GM21423 (cell line): ENCODE measurements around the gene SLC22A17.

ENCODE experiments used
- ATAC-seq: cut with Tn5 transposase; IDR thresholded peaks from one replicate; pipeline ENCODE4 v1.9.1; 2021; ENCODE audit warnings: mild to moderate bottlenecking, moderate library complexity; ENCODE audit not compliant: unreplicated experiment

SLC22A17 gene

DNA sequence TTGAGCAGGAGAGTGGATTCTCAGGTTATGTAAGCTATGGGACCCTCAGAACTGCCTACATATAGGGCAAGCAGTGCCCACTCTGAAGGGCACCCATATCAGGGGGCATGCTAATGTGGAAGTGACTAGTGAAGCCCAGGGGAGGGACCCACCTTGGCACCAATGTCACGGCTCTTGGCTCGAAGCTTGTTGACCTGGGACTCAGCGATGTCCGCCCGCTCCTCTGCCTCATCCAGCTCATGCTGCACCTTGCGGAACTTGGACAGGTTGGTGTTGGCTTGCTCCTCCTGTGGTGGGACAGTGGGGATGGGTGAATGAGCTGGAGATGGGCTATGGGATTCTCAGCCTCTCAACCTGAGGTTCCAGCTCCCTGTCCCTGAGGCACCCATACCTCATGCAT lies 29.6 kb upstream of the SLC22A17 start:
- ATAC-seq: no peak

DNA sequence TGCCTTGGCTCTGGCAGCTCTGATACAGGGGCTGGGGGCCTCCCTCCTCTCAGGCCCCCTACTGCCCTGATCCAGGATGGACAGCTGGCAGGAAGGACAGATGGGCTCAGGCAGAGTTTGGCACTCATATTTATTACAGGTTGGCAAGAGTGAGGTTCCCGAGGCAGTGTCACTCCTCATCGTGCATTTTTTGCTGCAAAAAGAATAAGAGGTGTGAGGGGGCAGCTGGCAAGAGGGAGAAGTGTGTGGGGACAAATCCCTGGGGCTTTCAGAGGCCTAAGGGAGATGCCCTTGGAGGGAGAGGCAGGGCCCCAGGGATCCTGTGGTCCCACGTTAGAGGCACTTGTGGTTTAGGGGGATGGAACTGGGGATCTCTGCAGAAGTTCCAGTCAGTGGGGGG lies 29.2 kb upstream of the SLC22A17 start:
- no peak for ATAC-seq

DNA sequence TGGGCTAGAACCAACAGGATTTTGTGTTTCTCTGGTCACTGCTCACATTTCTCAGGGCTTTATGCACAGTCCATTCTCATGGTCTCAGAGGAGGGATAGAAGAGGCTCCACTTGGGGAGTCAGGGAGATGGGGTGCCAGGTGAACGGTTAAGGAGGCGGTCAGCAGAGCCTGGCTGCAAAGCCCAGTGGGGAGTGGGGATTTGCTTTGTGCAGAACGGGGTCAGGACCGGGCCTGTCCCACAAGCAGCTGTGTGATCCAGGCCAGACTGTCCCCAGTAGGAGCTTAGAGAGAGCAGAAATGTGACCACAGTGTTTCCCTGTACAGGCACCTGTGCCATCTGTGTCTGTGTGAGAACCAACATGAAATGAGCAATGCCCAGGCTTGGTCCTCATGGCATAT lies 28.3 kb upstream of the SLC22A17 start:
- ATAC-seq: no peak

DNA sequence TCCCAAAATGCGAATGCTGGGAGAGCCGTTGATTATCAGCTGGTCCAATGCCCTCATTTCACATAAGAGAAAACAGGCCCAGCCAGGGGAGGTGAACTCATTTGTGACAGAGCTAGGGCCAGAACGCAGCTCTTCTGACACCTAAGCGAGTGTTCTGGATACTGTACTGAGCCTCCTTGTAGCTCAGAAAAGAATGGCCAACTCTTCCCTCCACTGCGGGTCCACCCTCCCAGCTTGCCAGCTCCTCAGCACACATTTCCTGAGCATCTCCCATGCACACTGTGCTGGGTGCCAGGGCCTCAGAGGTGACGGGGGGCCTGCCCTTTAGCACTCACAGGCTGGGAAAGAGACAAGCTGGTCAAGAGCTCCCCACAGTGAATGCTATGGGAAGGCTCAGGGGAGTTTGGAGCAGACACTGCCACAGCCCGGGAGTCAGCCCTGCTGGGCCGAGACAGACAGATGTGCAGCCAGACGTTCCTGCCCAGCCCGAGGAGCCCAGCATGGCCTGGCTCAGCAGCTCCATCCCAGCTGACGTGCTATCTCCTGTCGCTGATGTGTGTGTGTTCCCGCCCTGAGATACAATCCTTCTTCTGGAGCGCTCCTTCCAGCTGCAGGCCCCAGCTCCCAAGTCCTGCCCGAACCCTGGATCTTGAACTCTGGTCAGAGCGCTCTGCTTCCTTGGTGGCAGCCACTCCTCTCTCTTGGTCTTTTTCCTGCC lies 27.7 kb upstream of the SLC22A17 start:
- ATAC-seq: no peak

DNA sequence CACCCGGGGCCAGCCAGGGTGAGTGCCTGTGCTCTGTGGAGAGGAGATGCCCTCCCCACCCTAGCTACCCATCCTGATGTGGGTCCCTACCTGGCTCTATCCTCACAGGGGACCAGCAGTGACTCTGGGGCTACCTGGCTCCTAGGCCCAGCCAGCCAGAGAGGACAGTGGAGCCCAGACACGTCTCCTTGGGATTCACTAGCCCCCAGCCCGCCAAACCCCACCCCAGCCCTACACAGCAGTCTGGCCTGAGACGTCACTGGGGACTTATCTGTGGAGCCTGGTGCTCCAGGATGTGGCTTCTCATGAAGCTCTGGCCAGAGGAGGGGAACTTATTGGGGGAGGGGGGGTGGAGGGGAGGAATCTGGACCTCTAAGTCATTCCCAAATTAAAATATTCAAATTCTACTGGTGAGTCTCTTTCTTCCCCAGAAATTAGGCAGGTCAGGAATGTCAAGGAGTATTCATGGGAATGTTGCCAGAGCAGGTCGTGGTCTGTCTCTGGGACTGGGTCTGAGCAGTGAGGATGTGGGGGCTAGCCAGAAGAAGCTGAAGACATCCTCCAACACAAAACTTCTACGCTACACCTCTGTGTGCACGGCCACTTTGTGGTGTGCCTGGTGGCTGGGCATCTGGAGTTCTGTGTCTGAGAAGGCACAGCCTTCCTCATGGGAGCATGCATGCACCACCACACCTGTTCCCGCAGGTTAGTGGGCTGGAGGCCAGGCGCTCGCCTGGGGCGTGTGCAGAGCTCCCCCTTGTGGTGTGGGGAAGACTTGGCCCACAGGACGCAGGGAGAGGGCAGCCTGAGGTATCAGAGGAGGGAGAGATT lies 26.9 kb upstream of the SLC22A17 start:
- ATAC-seq: no peak

DNA sequence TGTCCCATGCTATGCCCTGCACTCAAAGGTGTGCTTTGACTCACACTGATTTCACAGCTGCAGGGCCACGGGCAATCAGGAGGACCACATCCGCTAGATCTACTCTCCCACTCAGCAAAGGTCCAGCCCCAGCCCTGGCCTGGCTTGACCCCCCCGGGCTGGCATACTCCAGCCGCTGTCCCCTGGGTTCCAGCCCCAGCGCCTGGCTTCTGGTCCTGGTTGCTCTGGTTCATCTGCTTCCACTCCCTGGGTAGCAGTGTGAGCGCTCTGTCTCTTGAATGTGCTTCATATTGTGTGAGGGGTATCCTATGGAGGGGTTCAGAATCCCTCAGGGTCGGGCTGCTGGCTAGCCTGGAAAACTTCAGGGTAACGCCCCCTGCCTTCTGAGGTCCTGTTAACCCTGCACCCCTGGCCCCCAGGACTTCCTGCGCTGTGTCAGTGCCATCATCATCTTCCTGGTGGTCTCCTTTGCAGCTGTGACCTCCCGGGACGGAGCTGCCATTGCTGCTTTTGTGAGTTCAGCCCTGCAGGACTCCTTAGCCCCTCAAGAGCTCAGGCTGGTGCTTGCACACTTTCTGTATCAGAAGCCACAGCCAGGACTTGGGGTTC lies 26.0 kb upstream of the SLC22A17 start:
- ATAC-seq: no peak

DNA sequence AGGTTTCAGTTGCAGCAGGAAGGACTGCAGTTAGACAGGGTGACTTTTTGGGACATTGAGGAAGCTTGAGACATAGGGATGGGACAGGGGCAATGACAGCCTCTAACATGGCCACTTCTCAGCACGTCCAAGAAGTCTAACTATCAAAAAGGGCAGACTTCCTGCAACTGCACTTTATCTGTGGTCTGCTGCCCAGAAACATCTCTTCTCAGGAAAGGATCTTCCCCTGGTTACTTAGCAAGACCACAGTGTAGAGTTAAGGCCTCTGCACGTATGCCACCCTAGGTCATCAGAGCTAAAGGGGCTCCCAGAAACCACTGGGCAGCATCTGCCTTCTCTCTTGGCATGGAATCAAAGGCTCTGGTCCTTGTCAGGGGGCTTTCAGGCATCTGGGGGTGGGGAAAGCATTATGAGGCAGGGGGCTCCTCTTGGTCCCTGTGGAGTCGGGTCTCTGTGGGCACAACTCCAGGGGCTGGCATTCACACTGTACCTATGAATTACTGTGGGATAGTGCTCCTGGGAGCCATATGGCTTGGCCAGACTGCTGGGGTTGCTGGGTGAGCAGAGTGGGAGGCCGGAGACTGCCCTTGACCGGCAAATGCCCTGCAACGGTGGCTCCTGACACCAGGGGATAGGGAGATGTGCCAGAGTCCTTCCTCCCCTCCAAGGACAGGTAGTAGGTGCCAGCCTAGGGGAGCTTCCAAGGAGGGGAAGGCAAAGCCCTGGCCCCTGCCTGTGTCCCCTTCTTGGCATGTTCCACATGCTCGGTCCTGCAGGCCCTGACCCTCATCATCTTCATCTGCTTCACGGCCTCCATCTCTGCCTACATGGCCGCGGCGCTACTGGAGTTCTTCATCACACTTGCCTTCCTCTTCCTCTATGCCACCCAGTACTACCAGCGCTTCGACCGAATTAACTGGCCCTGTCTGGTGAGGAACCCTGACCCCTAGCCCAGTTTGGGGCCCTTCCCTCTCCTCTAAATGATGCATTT lies 25.2 kb upstream of the SLC22A17 start:
- ATAC-seq: no peak

DNA sequence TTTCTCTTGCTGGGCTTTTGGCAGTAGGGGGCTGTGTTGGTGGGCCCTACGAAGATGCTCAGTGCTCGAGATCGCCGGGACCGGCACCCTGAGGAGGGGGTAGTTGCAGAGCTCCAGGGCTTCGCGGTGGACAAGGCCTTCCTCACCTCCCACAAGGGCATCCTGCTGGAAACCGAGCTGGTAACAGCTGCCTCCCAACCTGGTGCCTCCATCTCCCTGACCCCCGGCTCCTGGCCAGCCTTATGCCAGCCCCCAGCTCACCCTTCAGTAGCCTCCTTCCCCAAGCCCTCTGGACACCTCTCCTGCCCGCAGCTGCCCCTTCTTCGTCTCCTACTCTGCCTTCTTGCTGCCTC lies 24.5 kb upstream of the SLC22A17 start:
- no peak for ATAC-seq

DNA sequence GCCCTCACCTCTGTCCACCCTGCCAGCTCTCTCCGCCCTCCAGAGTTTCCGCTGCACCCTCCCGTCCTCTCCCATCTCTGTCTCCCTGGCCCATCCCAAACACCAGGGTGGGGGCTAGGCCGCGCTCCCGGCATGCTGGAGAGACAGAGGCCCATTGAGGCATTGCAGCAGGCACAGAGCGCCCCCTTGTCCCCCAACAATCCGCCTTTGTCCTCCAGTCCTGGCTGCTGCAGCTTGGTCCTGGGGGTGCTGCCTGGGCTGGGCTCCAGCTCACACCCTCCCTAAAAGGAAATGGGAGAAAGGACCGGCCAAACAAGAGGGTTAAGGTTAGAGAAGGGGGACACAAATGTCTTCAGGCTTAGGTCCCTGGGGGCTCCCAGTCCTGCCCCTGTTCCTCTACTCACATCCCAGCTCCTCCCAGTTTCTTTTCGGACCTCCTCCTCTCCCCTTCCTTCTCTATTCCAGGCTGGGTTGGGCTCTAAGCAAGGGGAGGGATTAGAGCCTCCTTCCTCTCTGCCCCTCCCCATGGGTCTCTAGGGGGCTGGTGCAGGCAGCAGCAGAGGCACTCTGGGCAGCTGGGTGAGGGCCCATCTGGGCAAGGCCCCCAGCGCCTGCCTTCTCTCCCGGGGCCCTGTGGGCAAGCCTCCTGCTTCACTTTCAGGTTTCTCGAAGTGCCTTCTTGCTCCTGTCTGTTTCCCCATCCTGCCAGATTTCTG lies 24.0 kb upstream of the SLC22A17 start, which contains the start of gene CMTM5:
TSS of gene CMTM5 (plus strand) at position 565 of the 716 bp plus-strand sequence. CDS start 206 bp downstream, outside the sequence.
- no peak for ATAC-seq

DNA sequence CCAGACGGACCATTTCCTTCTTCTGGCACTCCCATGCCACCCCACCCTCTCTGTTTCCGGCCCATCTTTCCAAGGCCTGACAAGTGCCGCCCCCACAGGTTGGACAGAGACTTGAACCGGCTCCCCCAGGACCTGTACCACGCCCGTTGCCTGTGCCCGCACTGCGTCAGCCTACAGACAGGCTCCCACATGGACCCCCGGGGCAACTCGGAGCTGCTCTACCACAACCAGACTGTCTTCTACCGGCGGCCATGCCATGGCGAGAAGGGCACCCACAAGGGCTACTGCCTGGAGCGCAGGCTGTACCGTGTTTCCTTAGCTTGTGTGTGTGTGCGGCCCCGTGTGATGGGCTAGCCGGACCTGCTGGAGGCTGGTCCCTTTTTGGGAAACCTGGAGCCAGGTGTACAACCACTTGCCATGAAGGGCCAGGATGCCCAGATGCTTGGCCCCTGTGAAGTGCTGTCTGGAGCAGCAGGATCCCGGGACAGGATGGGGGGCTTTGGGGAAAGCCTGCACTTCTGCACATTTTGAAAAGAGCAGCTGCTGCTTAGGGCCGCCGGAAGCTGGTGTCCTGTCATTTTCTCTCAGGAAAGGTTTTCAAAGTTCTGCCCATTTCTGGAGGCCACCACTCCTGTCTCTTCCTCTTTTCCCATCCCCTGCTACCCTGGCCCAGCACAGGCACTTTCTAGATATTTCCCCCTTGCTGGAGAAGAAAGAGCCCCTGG lies 23.0 kb upstream of the SLC22A17 start:
- ATAC-seq: no peak

DNA sequence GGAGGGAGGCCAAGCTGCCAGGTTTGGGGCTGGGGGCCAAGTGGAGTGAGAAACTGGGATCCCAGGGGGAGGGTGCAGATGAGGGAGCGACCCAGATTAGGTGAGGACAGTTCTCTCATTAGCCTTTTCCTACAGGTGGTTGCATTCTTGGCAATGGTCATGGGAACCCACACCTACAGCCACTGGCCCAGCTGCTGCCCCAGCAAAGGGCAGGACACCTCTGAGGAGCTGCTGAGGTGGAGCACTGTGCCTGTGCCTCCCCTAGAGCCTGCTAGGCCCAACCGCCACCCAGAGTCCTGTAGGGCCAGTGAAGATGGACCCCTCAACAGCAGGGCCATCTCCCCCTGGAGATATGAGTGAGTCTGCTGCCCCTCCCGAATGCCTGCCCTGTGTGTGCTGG lies 20.4 kb upstream of the SLC22A17 start:
- no peak for ATAC-seq

DNA sequence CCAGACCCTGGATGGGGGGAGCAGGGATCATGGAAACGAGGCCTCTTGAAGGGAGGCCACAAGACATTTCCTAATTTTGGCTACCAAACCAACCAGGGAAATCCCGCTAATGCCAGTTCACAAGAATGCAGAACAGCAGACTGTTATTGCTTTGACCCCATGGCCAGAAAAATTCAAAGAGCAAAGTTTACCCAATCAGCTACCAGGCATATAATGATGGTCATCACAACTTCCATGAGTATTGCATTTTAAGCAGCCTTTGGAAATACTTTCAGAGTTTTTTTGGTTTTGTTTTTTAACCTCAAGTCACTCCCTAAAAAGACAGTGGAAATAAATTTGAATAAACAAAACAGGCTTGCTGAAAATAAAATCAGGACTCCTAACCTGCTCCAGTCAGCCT lies 19.8 kb upstream of the SLC22A17 start, which contains the start of gene IL25:
TSS of gene IL25 (plus strand) at position 301 of the 400 bp plus-strand sequence.
- no peak for ATAC-seq

DNA sequence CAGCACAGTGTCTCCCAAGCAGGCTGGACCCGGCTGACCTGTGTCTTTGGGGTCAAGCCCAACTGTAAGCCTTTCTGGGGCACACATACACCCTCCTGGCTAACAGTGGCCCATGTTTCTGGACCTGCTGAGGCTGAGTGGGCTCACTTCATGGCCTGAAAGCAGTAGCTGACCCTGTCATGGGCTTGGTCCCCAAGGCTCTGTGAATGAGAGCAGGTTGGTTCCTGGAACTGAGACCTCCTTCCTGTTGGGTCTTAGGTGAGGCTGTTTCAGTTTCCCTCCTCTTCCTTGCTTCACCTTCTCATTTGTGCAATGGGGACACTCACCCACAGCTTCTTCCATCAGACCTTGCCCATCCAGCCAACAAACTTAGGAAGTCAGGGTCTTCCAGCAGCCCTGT lies 19.2 kb upstream of the SLC22A17 start:
- no peak for ATAC-seq

DNA sequence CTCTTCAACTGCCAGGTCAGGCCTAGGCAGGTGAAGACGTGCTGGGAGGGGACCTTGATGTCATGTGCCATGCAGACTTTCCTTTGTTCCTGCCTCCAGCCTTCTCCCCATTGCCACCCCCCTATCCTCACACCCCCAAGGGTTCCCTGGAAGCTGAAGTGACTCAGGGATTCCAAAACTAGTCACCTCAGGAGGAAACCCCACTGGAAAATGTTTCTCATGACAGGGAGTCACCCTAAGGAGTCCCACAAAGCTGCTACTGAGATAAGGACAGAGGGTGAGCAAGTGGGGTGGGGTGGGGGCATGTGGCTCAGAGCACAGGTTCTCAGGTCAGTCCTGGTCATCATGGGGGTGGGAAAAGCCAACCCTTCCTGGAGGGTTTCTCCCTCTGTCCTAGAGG lies 17.5 kb upstream of the SLC22A17 start:
- no peak for ATAC-seq

DNA sequence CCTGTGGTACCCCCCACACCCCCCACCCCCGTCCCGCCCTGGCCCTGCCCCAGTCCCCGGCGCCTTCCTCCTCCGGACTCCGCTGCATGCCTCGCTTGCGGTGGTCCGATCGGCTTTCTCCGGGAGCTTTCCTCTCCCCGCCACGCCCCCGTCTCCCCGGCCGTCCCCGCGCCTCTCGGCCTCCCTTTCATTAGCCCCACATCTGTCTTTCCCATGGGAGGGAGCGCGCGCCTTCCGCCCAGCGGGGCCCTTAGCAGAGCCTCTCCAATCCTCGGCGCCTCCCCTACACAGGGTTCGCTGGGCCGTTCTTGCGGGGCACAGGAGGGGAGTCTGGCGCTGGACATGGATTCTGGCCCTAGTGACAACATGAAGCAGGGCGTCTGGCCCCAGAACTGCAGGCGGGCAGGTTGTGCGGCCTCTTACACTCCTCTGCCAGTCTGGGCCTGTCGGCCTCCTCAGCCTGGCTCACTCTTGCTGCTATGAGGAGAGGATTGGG lies 13.8 kb upstream of the SLC22A17 start:
- ATAC-seq: no peak

DNA sequence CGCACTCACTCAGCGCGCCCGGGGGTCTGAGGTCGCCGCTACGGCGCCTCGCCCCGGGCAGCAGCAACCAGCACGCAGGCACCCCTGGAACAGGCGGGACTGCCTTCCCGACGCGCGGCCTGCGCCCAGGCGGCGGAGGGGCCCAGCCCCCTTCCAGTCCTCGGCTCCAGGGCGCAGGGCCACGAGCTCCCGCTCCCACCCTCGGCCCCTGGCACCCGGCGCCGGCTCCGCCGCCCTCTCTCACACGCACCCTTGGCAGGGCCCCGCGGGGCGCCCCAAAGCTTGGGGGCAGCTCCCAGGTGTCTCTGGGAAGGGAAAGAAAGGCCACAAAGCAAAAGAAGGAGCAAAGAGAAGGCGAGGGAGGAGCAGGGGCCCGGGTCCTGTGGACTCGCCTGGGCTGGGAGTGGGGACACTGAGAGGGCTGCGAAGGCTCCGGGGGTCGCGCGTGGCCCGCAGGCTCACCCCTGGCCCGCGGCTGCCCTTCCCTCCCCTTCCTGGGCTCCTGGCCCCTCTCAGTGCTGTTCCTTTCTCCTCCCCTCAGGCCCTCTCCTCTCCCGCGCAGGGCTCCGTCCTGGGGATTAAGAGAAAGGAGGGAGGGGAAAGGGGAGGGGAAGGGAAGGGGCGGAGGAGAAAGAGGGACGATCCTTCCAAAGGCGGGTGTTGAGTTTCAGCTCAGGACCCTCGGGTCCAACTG lies 13.2 kb upstream of the SLC22A17 start:
- ATAC-seq: no peak

DNA sequence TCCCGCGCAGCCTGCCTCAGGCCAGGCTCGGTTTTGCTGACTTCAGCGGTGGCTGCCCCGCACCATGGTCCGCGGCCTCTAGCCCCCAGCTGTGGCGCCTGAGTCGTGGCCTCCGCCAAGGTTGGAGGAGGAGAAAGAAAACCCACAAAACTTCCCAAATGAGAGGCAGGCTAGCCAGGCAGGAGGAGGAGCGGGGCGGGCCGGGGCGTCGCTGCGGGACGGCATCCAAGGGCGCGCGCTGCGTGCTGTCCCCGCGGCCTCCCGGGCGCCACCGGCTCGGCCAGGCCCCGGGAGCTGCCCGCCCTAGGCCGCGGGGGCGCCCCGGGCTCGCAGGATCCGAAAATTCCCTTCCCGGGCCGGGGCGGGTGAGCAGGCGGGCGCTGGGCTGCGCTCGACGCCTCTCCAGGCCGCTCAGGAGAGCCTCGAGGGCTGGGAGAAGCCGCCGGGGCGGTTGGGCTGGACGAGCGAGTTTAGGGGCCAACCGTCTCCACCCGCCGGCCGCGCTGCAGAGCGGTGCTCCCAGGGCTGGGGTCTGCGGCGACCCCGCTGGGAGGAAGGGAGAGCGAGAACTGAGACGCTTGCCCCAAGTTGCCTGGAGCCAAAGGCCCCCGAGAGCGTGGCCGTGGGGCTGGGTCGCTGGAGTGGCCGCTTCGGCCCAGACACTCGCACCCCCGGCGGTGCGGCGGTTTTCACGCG lies 12.5 kb upstream of the SLC22A17 start, which contains the start of gene EFS:
TSS of gene EFS (minus strand) at position 137 of the 696 bp plus-strand sequence. CDS start 147 bp downstream, outside the sequence.
- no peak for ATAC-seq
